GM13976 (cell line): ENCODE data around the gene NECTIN1.

Experiments
- DNase-seq: peaks from one replicate; pipeline ENCODE4 v3.0.0; 2012; ENCODE audit warnings: low spot score
- CTCF ChIP-seq: IDR thresholded peaks from 2 replicates; pipeline ENCODE4 v1.5.1; 2012; ENCODE audit warnings: borderline replicate concordance, mild to moderate bottlenecking; ENCODE audit not compliant: insufficient read depth; ENCODE audit errors: extremely low read depth, missing control alignments, control extremely low read depth
- in situ Hi-C: fragments of 300-500 bp; cut with MboI; formaldehyde crosslinking; loops from one replicate; pipeline ENCODE4 v1.12.0; 2022; ENCODE audit warnings: low sequenced_read_pairs, mixed read lengths, inconsistent platforms; ENCODE audit not compliant: unreplicated experiment

NECTIN1 gene

GRCh38 chr11:119741369-119742262 is 12.6 kb upstream of the NECTIN1 start:
- in situ Hi-C loops = no loop called here
- peak; percentile 93 for TF ChIP-seq CTCF
- peak; percentile 91 for DNase-seq

GRCh38 chr11:119739975-119740374 is 11.0 kb upstream of the NECTIN1 start:
- no peak for DNase-seq
- in situ Hi-C loops = loop anchor here (10.0 kb wide), 1 partner anchor 65 kb away; no protein-coding TSS in a partner anchor

GRCh38 chr11:119739021-119739703 is 10.2 kb upstream of the NECTIN1 start:
- no peak for TF ChIP-seq CTCF
- no peak for DNase-seq
- in situ Hi-C loops = loop anchor here (10.0 kb wide), 1 partner anchor 64 kb away; no protein-coding TSS in a partner anchor

More at GRCh38 chr11:119739975-119740374, 11.0 kb upstream of the NECTIN1 start:
- TF ChIP-seq CTCF = no peak

- no peak for DNase-seq
- in situ Hi-C loops = loop anchor here (10.0 kb wide), 1 partner anchor 63 kb away; no protein-coding TSS in a partner anchor
- no peak for TF ChIP-seq CTCF
Observed at GRCh38 chr11:119738059-119738439, 9.0 kb upstream of the NECTIN1 start.

GRCh38 chr11:119737366-119738058 is 8.5 kb upstream of the NECTIN1 start:
- TF ChIP-seq CTCF = no peak
- DNase-seq = no peak
- in situ Hi-C loops = loop anchor here (10.0 kb wide), 1 partner anchor 63 kb away; no protein-coding TSS in a partner anchor

- in situ Hi-C loops = loop anchor here (10.0 kb wide), 1 partner anchor 60 kb away; no protein-coding TSS in a partner anchor
- no peak for DNase-seq
- TF ChIP-seq CTCF = no peak
Observed at GRCh38 chr11:119734788-119735187, 5.8 kb upstream of the NECTIN1 start.
